Left ventricle myocardium superior (tissue), 1 donor: ENCODE measurements around the gene CITED4. TPM values are rescaled to one million over a fixed set of nuclear protein-coding genes. Genes with fewer than 3 reads are reported as not detected.

ENCODE experiments used
- ATAC-seq: fragments of 200-7000 bp; cut with Tn5 transposase; one replicate; pipeline ENCODE4 v1.9.1; 2020; ENCODE audit warnings: mild to moderate bottlenecking, moderate library complexity
- DNase-seq: peaks from one replicate; pipeline ENCODE4 v3.0.0-alpha.2; 2020
- intact Hi-C: fragments of 100-400 bp; cut with micrococcal nuclease; formaldehyde crosslinking; loops from one replicate; pipeline ENCODE4 v1.11.0; 2022
- total RNA-seq: library from RNA; stranded (reverse); fragmentation: NEBNext Ultra II Directional; extraction: Animal tissue kit (Norgen Biotek cat#: 25700); gene quantifications from one replicate; pipeline ENCODE4 v1.2.1, GENCODE V29; 2021
- donor health status: DM: no; HTN: yes; CAD: no; lungs with severe emphysema.

Gene CITED4
- total RNA-seq, 1 donor from 2014 or later: 45.4 TPM

DNA sequence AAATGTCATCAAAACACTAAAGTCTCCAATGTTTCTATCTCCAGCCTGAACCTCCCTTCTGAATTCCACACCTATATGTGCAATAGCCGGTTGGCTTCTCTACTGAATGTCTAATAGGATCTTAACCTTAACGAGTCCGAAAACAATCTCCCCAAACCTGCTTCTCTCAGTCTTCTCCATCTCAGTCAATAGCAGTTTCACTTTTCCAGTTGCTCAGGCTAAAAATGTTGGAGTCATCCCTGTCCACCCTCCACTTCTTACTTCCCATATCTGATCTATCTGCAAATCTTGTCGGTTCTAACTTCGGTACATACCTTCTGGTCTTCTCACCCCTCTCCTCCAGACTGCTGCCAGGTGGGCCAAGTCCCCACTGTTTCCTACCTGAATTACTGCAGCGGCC lies 25.5 kb upstream of the CITED4 start:
- DNase-seq: no peak
- intact Hi-C loops: no loop called here
- no peak for ATAC-seq

- DNase-seq (no peak), ATAC-seq (no peak)
- intact Hi-C loops: no loop called here
Measured at GRCh38 chr1:40887012-40887378, 24.8 kb upstream of the CITED4 start.

- DNase-seq (no peak), ATAC-seq (no peak)
- intact Hi-C loops: no loop called here
Measured at GRCh38 chr1:40886318-40887011, 24.3 kb upstream of the CITED4 start.

GRCh38 chr1:40884055-40884795 lies 22.1 kb upstream of the CITED4 start:
- ATAC-seq (peak; percentile 36), DNase-seq (no peak)
- intact Hi-C loops: no loop called here

GRCh38 chr1:40880813-40881549 lies 18.8 kb upstream of the CITED4 start:
- peak; percentile 23 for ATAC-seq
- intact Hi-C loops: no loop called here
- peak; percentile 32 for DNase-seq

GRCh38 chr1:40879482-40880175 lies 17.5 kb upstream of the CITED4 start:
- ATAC-seq: no peak
- no peak for DNase-seq
- intact Hi-C loops: no loop called here

GRCh38 chr1:40878906-40879305 lies 16.7 kb upstream of the CITED4 start:
- ATAC-seq (no peak), DNase-seq (no peak)
- intact Hi-C loops: no loop called here

DNA sequence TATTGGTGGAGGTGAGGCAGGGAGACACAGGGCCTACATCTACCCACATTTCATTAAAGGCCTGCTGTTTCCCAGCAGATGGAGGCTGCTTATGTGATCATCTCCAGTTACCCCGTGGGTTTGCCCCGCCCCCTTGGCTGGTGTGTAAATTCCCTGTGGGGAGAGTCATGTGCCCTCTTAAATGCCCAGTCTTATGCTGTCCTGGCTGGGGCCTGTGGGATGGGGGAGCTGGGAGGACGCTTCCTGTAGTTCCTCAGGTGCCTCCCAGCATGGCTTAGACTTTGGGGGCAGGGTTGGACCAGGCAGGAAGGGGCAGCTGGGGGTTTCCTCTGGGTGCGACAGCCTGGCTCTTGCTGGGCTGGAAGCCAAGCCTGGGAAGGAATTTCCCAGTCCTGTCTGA lies 15.5 kb upstream of the CITED4 start:
- ATAC-seq: peak; percentile 68
- peak; percentile 64 for DNase-seq
- intact Hi-C loops: no loop called here

DNA sequence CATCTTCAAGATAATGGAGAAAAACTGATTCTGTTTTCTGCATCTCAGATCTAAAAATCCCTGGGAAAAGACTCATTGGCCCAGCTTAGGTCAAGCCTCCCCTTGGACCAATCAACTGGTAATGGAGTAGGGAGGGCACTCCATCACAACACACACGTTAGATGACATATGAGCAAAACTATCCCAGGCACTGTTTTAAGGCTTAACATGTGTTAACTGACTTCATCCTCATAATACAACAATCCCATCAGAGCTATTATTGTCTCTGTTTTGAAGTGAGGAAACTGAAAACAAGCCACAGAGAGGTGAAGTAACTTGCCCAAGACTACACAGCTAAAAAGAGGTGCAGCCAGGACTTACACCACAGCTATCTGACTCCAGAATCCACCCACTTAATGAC lies 14.7 kb upstream of the CITED4 start:
- ATAC-seq: no peak
- no peak for DNase-seq
- intact Hi-C loops: no loop called here

DNA sequence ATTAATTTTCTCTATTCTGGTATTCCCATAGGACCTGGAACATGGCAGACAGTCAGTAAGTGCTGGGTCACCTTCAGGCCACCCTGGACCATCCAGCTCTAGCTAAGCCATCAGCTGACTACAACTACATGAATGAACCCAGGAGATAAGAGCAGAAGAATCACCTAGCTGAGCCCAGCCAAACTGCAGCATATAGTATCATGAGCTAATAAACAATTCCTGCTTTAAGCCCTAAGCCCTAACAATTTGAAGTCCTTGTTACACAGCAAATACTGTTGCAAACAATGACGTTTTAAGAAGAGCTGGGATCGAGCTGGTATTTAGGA lies 14.2 kb upstream of the CITED4 start:
- intact Hi-C loops: no loop called here
- ATAC-seq (no peak), DNase-seq (no peak)

DNA sequence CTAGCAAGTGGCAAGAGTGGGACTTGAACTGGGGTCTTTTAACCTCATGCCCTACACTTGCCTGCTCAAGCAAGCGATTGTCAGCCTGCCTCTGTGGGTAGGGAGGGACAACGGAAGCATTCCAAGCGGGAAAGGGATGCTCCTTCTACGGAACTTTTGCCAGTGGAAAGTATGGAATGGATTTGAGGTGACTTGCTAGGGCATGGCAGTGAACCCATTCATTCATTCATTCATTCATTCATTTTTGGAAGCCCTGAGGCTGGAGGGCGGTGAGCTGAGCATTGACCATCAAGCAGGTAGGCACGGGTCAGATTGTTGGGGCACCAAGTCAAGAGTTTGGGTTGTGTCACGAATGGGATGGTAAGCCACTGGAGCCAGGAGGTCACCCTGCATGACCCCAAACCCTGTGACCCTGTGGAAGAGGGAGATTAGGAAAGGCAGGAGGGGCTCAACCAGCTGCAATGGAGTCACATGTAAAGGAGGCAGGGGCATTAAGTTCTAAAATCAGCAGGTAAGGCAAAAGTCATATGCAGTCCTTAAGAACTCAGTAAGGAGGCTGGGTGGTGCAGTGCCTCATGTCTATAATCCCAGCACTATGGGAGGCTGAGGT lies 11.8 kb upstream of the CITED4 start:
- intact Hi-C loops: no loop called here
- ATAC-seq (no peak), DNase-seq (no peak)

- ATAC-seq (no peak), DNase-seq (no peak)
- intact Hi-C loops: no loop called here
Measured at GRCh38 chr1:40872276-40872675, 10.1 kb upstream of the CITED4 start.

DNA sequence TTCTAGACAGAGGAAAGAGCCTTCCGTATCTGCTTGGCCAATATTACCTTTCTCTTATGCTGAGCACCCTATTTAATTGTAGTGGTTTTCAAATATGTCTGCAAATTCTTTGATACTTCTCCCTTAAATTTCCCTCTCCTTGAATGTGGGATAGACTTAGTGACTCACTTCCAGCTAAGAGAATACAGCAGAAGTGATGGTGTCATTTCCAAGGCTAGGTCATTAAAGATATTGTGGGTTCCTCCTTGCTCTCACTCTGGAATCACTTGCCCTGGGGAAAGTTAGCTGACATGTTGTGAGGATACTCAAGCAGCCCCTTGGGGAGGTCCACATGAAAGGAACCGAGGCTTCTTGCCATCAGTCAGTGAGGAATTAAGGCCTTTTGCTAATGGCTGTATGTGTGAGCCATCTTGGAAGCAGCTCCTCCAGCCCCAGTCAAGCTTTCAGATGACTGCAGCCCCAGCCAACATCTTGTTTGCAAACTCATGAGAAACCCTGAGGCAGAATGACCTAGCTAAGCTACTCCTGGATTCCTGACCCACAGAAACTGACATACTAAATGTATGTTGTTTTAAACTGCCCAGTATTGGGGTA lies 8.1 kb upstream of the CITED4 start:
- no peak for ATAC-seq
- intact Hi-C loops: no loop called here

DNA sequence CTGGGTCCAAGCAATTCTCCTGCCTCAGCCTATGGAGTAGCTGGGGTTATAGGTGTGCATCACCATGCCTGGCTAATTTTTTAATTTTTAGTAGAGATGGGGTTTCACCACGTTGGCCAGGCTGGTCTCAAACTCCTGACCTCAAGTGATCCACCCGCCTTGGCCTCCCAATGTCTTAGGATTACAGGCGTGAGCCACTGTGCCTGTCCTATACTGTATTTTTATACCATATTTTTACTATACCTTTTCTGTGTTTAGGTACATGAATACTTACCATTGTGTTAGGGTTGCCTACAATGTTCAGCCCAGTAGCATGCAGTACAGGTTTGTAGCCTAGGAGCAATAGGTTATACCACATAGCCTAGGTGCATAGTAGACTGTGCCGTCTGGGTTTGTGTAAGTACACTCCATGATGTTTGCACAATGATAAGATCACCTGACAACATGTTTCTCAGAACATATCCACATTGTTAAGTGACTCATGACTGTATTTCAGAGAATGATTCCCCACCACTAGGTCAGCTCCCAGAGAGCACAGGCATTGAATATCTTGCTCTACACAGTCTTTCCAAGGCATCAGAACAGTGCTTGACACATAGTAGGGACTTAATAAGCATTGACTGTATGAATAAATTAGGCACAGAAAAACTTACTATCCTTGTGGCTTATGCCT lies 6.0 kb upstream of the CITED4 start:
- ATAC-seq (no peak), DNase-seq (no peak)
- intact Hi-C loops: no loop called here

More for the DNA sequence above, 8.1 kb upstream of the CITED4 start:
- no peak for DNase-seq

- peak; percentile 22 for ATAC-seq
- intact Hi-C loops: no loop called here
- peak; percentile 81 for DNase-seq
Measured at GRCh38 chr1:40861224-40862003, 749 bp downstream of the CITED4 start.

- intact Hi-C loops: no loop called here
- ATAC-seq (peak; percentile 30), DNase-seq (no peak)
Measured at GRCh38 chr1:40860706-40861223, 1.4 kb downstream of the CITED4 start.

DNA sequence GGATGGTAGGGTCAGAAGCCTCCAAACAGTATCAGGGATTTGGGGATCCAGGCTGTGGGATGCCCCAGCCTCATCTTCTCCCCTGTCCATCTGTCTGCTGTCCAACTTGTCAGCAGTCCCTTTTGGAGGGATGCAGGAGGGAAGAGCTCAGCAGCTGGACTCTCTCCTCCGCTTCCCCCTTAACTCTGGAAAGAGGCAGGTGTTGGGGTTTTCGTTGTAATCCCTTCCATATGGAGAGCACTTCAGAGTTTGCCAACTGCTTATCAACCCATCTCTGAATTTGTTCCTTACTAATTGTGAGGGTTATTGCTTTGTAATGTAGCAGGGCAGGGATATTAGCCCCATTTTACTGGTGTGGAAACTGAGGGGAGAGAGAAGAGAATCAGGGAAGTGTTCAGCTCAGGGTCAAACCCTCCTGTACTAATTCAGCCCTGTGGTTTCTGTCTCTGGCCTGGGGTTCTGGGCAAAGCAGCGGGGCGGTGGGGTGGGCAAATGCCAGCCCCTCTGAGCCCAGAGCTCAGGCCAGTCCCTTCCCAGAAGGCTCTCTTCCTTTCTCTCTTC lies 3.2 kb downstream of the CITED4 start:
- DNase-seq (no peak), ATAC-seq (no peak)
- intact Hi-C loops: loop anchor here (10.0 kb wide), 1 partner anchor 84 kb away; no protein-coding TSS in a partner anchor
